Loucy (cell line): ENCODE measurements around the gene SLC8B1.

Source experiments
- CTCF ChIP-seq: fragments of 200-600 bp; sonication (generic); conservative IDR thresholded peaks from 2 replicates; pipeline ENCODE4 v1.5.1; 2014; ENCODE audit warnings: mild to moderate bottlenecking, antibody characterized with exemption, low read length
- EZH2phosphoT487 ChIP-seq: fragments of 200-600 bp; IDR thresholded peaks from 2 replicates; pipeline ENCODE4 v1.6.1; 2018; ENCODE audit warnings: antibody characterized with exemption, mild to moderate bottlenecking, moderate library complexity, borderline replicate concordance

- TF ChIP-seq CTCF (no peak), EZH2phosphoT487 (no peak)
Observed at GRCh38 chr12:113302466-113302865, 32.4 kb downstream of the SLC8B1 start.
